ENCODE measurements around the gene GRB10. TPM values are rescaled to one million over a fixed set of nuclear protein-coding genes. Genes with fewer than 3 reads are reported as not detected.

GRB10 gene
- total RNA-seq, 1 experiment from 2014 or later = 38.3 TPM

GRCh38 chr7:50637725-50638643 is 144.7 kb downstream of the GRB10 start:
- CTCF ChIA-PET = no interaction called here
- Histone ChIP-seq H3K4me3 (ENCODE audit: low read depth in 2 of 2, low read length in 2 of 2) (no peak overlapping the region), H3K27ac (ENCODE audit: low read length) (no peak overlapping the region), H3K36me3 (ENCODE audit: control insufficient read depth, insufficient read depth, low read length) (no peaks in the 10 kb centered on the region), H3K4me1 (ENCODE audit: control insufficient read depth, insufficient read depth, low read length) (no peaks in the 10 kb centered on the region), H3K9me3 (ENCODE audit: control insufficient read depth, insufficient read depth, low read depth, low read length) (no peaks in the 10 kb centered on the region), H3K27me3 (ENCODE audit: control insufficient read depth, insufficient read depth, low read length) (no peaks in the 10 kb centered on the region)
- intact Hi-C loops (cut with micrococcal nuclease; ENCODE audit: unreplicated experiment) = no loop called here
- BruUV-seq (replicated peaks) = no TSS peak
- ATAC-seq (no peak), DNase-seq (ENCODE audit: low read depth, low spot score) (no peak)
- POLR2A ChIA-PET = interaction anchor here (0.6 kb wide), 1 partner anchor 475 kb away, joined by 3 read pairs; no protein-coding TSS in a partner anchor
- TF ChIP-seq REST (IDR thresholded peaks at IDR 0.05; ENCODE audit: insufficient read depth in 1 of 2, low read depth in 2 of 2, low read length in 1 of 2) (no peak), POLR2AphosphoS5 (IDR thresholded peaks at IDR 0.05; ENCODE audit: low read depth, low read length) (no peak), SIN3A (IDR thresholded peaks at IDR 0.05; ENCODE audit: borderline replicate concordance, insufficient read depth, low read depth, low read length) (no peak), CTCF (IDR thresholded peaks at IDR 0.05) (no peak), TCF7L2 (IDR thresholded peaks at IDR 0.05; ENCODE audit: low read depth, low read length) (no peak)
- in situ Hi-C loops (cut with HindIII; ENCODE audit: low pct_unique_long_range_greater_than_20kb, low sequenced_read_pairs) = no loop called here

GRCh38 chr7:50634378-50634777 is 148.3 kb downstream of the GRB10 start:
- intact Hi-C loops (cut with micrococcal nuclease; ENCODE audit: unreplicated experiment) = no loop called here

More at GRCh38 chr7:50634378-50634777, 148.3 kb downstream of the GRB10 start:
- TF ChIP-seq POLR2AphosphoS5 (IDR thresholded peaks at IDR 0.05; ENCODE audit: low read depth, low read length) (no peak), REST (IDR thresholded peaks at IDR 0.05; ENCODE audit: insufficient read depth in 1 of 2, low read depth in 2 of 2, low read length in 1 of 2) (no peak), TCF7L2 (IDR thresholded peaks at IDR 0.05; ENCODE audit: low read depth, low read length) (no peak), CTCF (IDR thresholded peaks at IDR 0.05) (no peak), SIN3A (IDR thresholded peaks at IDR 0.05; ENCODE audit: borderline replicate concordance, insufficient read depth, low read depth, low read length) (no peak)
- Histone ChIP-seq H3K36me3 (ENCODE audit: control insufficient read depth, insufficient read depth, low read length) (no peaks in the 10 kb centered on the region), H3K27me3 (ENCODE audit: control insufficient read depth, insufficient read depth, low read length) (no peaks in the 10 kb centered on the region), H3K4me1 (ENCODE audit: control insufficient read depth, insufficient read depth, low read length) (no peaks in the 10 kb centered on the region), H3K9me3 (ENCODE audit: control insufficient read depth, insufficient read depth, low read depth, low read length) (no peaks in the 10 kb centered on the region), H3K27ac (ENCODE audit: low read length) (no peak overlapping the region), H3K4me3 (ENCODE audit: low read depth in 2 of 2, low read length in 2 of 2) (no peak overlapping the region)
- in situ Hi-C loops (cut with HindIII; ENCODE audit: low pct_unique_long_range_greater_than_20kb, low sequenced_read_pairs) = no loop called here
- no TSS peak for BruUV-seq (replicated peaks)
- POLR2A ChIA-PET = no interaction called here
- CTCF ChIA-PET = no interaction called here
- no peak for ATAC-seq
- DNase-seq (ENCODE audit: low read depth, low spot score) = no peak
